H1 (cell line): ENCODE data around the gene SOX6. TPM values are rescaled to one million over a fixed set of nuclear protein-coding genes. Genes with fewer than 3 reads are reported as not detected.
A peak's percentile ranks its signal among the peaks of the same experiment; 100 is the strongest.

Experiments used
- CTCF ChIA-PET: fragments of 300-600 bp; sonication (Branson Sonifier 250); formaldehyde crosslinking; loops from one replicate; lab custom pipeline; 2021; ENCODE audit not compliant: partially characterized antibody; lab: Charles Lee
- POLR2A ChIA-PET: fragments of 300-600 bp; sonication (Branson Sonifier 250); formaldehyde crosslinking; loops from one replicate; lab custom pipeline; 2021; ENCODE audit warnings: inconsistent platforms; ENCODE audit not compliant: partially characterized antibody; lab: Charles Lee
- DNase-seq, 2 experiments: peaks; one replicate each; pipeline versions ENCODE4 v3.0.0 to v3.0.0-alpha.2; 2010 to 2022; ENCODE audit warnings: low spot score in 2 of 2, low read depth in 1 of 2, mixed read lengths in 1 of 2
- FAIRE-seq: peaks from 2 replicates; lab custom pipeline; 2011; peaks lifted over from hg19 to GRCh38; lab: Jason Lieb, UNC
- H2AFZ ChIP-seq: 2 replicates; pipeline ENCODE4 v1.8.1; 2012; ENCODE audit warnings: low read length, inconsistent platforms
- H2AK5ac ChIP-seq: 2 replicates; pipeline ENCODE4 v1.6.1; 2013; ENCODE audit warnings: low read depth, low read length
- H2BK120ac ChIP-seq: replicated peaks from 2 replicates; pipeline ENCODE3; 2013; ENCODE audit warnings: low read depth, low read length, inconsistent platforms
- H2BK12ac ChIP-seq: 2 replicates; pipeline ENCODE4 v1.6.1; 2013; ENCODE audit warnings: low read depth, low read length
- H2BK15ac ChIP-seq: 2 replicates; pipeline ENCODE4 v1.6.1; 2013; ENCODE audit warnings: low read length
- H2BK20ac ChIP-seq: 2 replicates; pipeline ENCODE4 v1.6.1; 2013; ENCODE audit warnings: low read length
- H2BK5ac ChIP-seq: 2 replicates; pipeline ENCODE4 v1.6.1; 2013; ENCODE audit warnings: low read depth, low read length
- H3K14ac ChIP-seq: 2 replicates; pipeline ENCODE4 v1.6.1; 2013; ENCODE audit warnings: inconsistent platforms; ENCODE audit not compliant: insufficient read length
- H3K18ac ChIP-seq: 2 replicates; pipeline ENCODE4 v1.6.1; 2013; ENCODE audit warnings: low read length; ENCODE audit errors: extremely low read depth
- H3K23ac ChIP-seq: 2 replicates; pipeline ENCODE4 v1.6.1; 2013; ENCODE audit warnings: inconsistent platforms; ENCODE audit not compliant: insufficient read length
- H3K23me2 ChIP-seq: 2 replicates; pipeline ENCODE4 v1.6.1; 2013; ENCODE audit warnings: low read depth, low read length
- H3K27ac ChIP-seq: 2 replicates; pipeline ENCODE4 v1.6.1; 2011; ENCODE audit warnings: low read depth, low read length, inconsistent platforms
- H3K27me3 ChIP-seq, 4 experiments: replicated peaks in 1 of 4; 1 replicate in 1 of 4; 2 replicates in 3 of 4; pipeline versions ENCODE4 v1.6.1 to v1.8.1; 2011 to 2013; ENCODE audit warnings: low read length in 3 of 4, mild to moderate bottlenecking in 3 of 4, inconsistent platforms in 2 of 4, mixed read lengths in 2 of 4, moderate library complexity in 1 of 4; ENCODE audit not compliant: control insufficient read depth in 3 of 4, insufficient read depth in 3 of 4; ENCODE audit errors: extremely low read depth in 1 of 4
- H3K36me3 ChIP-seq, 4 experiments: 2 replicates each; pipeline versions ENCODE4 v1.6.1 to v1.8.1; 2011 to 2013; ENCODE audit warnings: mild to moderate bottlenecking in 4 of 4, low read length in 3 of 4, moderate library complexity in 2 of 4, control low read depth in 1 of 4, inconsistent platforms in 1 of 4; ENCODE audit not compliant: insufficient read depth in 4 of 4, control insufficient read depth in 2 of 4
- H3K4ac ChIP-seq: replicated peaks from 2 replicates; pipeline ENCODE3; 2013; ENCODE audit warnings: low read length, low read depth, mixed read lengths, inconsistent platforms; ENCODE audit not compliant: insufficient read length
- H3K4me1 ChIP-seq, 4 experiments: replicated peaks in 1 of 4; 1 replicate in 1 of 4; 2 replicates in 3 of 4; pipeline versions ENCODE4 v1.6.1 to v1.8.1; 2011 to 2013; ENCODE audit warnings: low read length in 3 of 4, inconsistent platforms in 2 of 4, mixed read lengths in 1 of 4; ENCODE audit not compliant: insufficient read depth in 4 of 4, control insufficient read depth in 3 of 4
- H3K4me2 ChIP-seq, 2 experiments: 2 replicates each; pipeline versions ENCODE4 v1.6.1 to v1.8.1; 2011 to 2013; ENCODE audit warnings: low read depth in 2 of 2, low read length in 2 of 2, control low read depth in 1 of 2, inconsistent platforms in 1 of 2, mild to moderate bottlenecking in 1 of 2; ENCODE audit not compliant: insufficient read depth in 1 of 2
- H3K4me3 ChIP-seq, 4 experiments: fragments of 200-600, 300-600 bp in 1 of 4; sonication (generic), shearing (Covaris generic), sonication (Bioruptor Twin) in 1 of 4; 2 replicates each; pipeline versions ENCODE4 v1.5.1 to v1.8.1; 2011 to 2016; ENCODE audit warnings: low read length in 4 of 4, low read depth in 3 of 4, control low read depth in 2 of 4, inconsistent platforms in 2 of 4, mild to moderate bottlenecking in 2 of 4, mixed read lengths in 1 of 4, moderate library complexity in 1 of 4; ENCODE audit not compliant: insufficient read depth in 2 of 4; ENCODE audit errors: extremely low read depth in 1 of 4
- H3K56ac ChIP-seq: replicated peaks from 2 replicates; pipeline ENCODE3; 2013; ENCODE audit warnings: low read depth, mild to moderate bottlenecking, mixed read lengths, low read length, inconsistent platforms; ENCODE audit not compliant: insufficient read length
- H3K79me1 ChIP-seq: 2 replicates; pipeline ENCODE4 v1.6.1; 2013; ENCODE audit warnings: low read depth, low read length, control low read depth
- H3K79me2 ChIP-seq, 2 experiments: 2 replicates each; pipeline versions ENCODE4 v1.6.1 to v1.8.1; 2012 to 2013; ENCODE audit warnings: low read length in 2 of 2, mild to moderate bottlenecking in 2 of 2, inconsistent platforms in 1 of 2; ENCODE audit not compliant: insufficient read depth in 2 of 2, control insufficient read depth in 1 of 2
- H3K9ac ChIP-seq, 4 experiments: replicated peaks in 1 of 4; 1 replicate in 1 of 4; 2 replicates in 3 of 4; pipeline versions ENCODE4 v1.6.1 to v1.8.1; 2011 to 2013; ENCODE audit warnings: low read depth in 3 of 4, low read length in 3 of 4, control low read depth in 2 of 4, mild to moderate bottlenecking in 2 of 4, moderate library complexity in 2 of 4, inconsistent platforms in 1 of 4; ENCODE audit errors: extremely low read depth in 1 of 4
- H3K9me3 ChIP-seq, 2 experiments: 2 replicates each; pipeline versions ENCODE4 v1.6.1 to v1.8.1; 2012 to 2013; ENCODE audit warnings: mild to moderate bottlenecking in 2 of 2, moderate library complexity in 2 of 2, control low read depth in 1 of 2, inconsistent platforms in 1 of 2, low read depth in 1 of 2, low read length in 1 of 2, mixed read lengths in 1 of 2; ENCODE audit not compliant: insufficient read depth in 2 of 2
- H4K20me1 ChIP-seq, 2 experiments: replicated peaks in 1 of 2; 2 replicates each; pipeline versions ENCODE3 to v1.8.1; 2011 to 2013; ENCODE audit warnings: inconsistent platforms in 2 of 2, low read length in 2 of 2, mild to moderate bottlenecking in 1 of 2; ENCODE audit not compliant: insufficient read depth in 2 of 2, control insufficient read depth in 1 of 2
- H4K5ac ChIP-seq: 2 replicates; pipeline ENCODE4 v1.6.1; 2013; ENCODE audit warnings: low read length, low read depth, mixed read lengths, inconsistent platforms; ENCODE audit not compliant: insufficient read length
- H4K8ac ChIP-seq: 2 replicates; pipeline ENCODE4 v1.8.0; 2013; ENCODE audit warnings: mild to moderate bottlenecking, moderate library complexity, low read length, inconsistent platforms; ENCODE audit not compliant: insufficient read depth; ENCODE audit errors: extremely low read depth
- H4K91ac ChIP-seq: replicated peaks from 2 replicates; pipeline ENCODE3; 2013; ENCODE audit warnings: low read length, mixed read lengths, inconsistent platforms; ENCODE audit not compliant: insufficient read length
- CBX8 ChIP-seq: fragments of 300-800, 300-1000 bp; sonication (generic); IDR thresholded peaks from 2 replicates; pipeline ENCODE4 v1.7.1; 2016; ENCODE audit warnings: low read depth, low read length, borderline replicate concordance
- CTCF ChIP-seq, 3 experiments: IDR thresholded peaks; 1 replicate in 2 of 3; 2 replicates in 1 of 3; pipeline versions ENCODE4 v1.5.1 to v1.6.1; 2011; ENCODE audit warnings: low read length in 3 of 3, mild to moderate bottlenecking in 3 of 3, inconsistent platforms in 2 of 3, low read depth in 1 of 3, moderate library complexity in 1 of 3; ENCODE audit not compliant: insufficient read depth in 1 of 3; ENCODE audit errors: control extremely low read depth in 1 of 3
- EGR1 ChIP-seq: IDR thresholded peaks from 2 replicates; pipeline ENCODE4 v1.6.1; 2011; ENCODE audit warnings: low read depth, low read length, borderline replicate concordance
- EZH2 ChIP-seq: fragments of 200-600 bp; sonication (generic); IDR thresholded peaks from 2 replicates; pipeline ENCODE4 v1.7.1; 2012; ENCODE audit warnings: low read depth, mild to moderate bottlenecking, moderate library complexity, low read length, inconsistent platforms; ENCODE audit not compliant: severe bottlenecking
- HDAC2 ChIP-seq, 2 experiments: fragments of 300-600 bp in 1 of 2; sonication (generic) in 1 of 2; IDR thresholded peaks; 2 replicates each; pipeline ENCODE4 v1.6.1; 2011 to 2012; ENCODE audit warnings: low read depth in 2 of 2, low read length in 2 of 2, mild to moderate bottlenecking in 2 of 2, moderate library complexity in 2 of 2, borderline replicate concordance in 1 of 2, inconsistent platforms in 1 of 2
- JUND ChIP-seq: IDR thresholded peaks from 2 replicates; pipeline ENCODE4 v1.6.1; 2011; ENCODE audit warnings: mild to moderate bottlenecking, improper control_type of control experiment, low read length
- WGBS, 2 experiments: shearing (Covaris generic) in 1 of 2; methylation state at CpG; one replicate each; pipeline versions ENCODE4 v1.1.6 to v1.1.7; 2013 to 2015; ENCODE audit warnings: low lambda C conversion rate in 2 of 2, mixed read lengths in 2 of 2, inconsistent platforms in 1 of 2, low coverage in 1 of 2, missing lambda C conversion rate in 1 of 2; ENCODE audit not compliant: insufficient replicate concordance in 2 of 2, insufficient coverage in 1 of 2, insufficient read length in 1 of 2; ENCODE audit errors: extremely low coverage in 1 of 2, missing lambda C conversion rate in 1 of 2; 5-methylcytosine and 5-hydroxymethylcytosine counted together
- polyA plus RNA-seq, 7 experiments: library from polyadenylated mRNA; depleted of rRNA in 3 of 7; stranded (reverse) in 5 of 7; unstranded in 2 of 7; fragments of >200 nt in 5 of 7; fragments of 200-250 nt in 2 of 7; gene quantifications; 1 replicate in 5 of 7; 2 replicates in 1 of 7; 4 replicates in 1 of 7; pipeline versions ENCODE4 v1.2.1 to v1.2.3, GENCODE V29; 2011 to 2013; ENCODE audit warnings: missing spikeins in 2 of 7, mixed read lengths in 2 of 7
- total RNA-seq: library from RNA; stranded (reverse); fragmentation: NEBNext Ultra II Directional; extraction: Animal tissue kit (Norgen Biotek cat#: 25700); gene quantifications from 2 replicates; pipeline ENCODE4 v1.2.1, GENCODE V29; 2021

The SOX6 gene
- total and polyA plus RNA-seq, 2 of the 8 experiments (the other 6 are each of a cell fraction or from before 2014, with no cell fraction given) = 0.09 TPM; not detected in 1

DNA sequence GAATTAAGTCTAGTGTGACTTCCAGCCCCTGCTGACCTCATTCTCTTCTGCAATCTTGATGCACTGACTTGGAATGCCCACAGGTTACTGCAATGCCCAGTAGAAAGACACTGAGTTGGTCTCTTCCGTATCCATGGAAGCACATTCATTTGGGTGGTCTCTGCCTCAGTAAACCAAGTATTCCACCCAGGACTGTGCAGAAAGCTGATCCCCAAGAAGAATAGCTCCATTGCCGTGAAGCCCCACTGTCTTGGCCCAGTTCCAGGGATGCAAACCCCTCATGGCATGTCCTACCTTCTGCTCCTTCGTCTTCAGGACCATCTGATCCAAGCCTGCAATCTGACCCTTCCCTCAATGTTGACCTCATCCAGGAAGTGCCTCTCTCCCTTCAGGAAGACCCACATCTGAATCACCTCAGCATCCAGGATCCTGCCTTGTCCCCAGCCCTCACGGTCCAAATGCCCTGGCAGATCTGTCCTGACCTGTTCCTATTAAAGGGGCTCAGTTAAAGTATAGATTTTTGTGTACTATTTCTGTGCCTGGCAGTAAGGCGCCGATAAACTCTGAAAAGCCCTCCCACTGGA lies 425.8 kb downstream of the SOX6 start:
- Histone ChIP-seq H2BK20ac (no peak overlapping the region), H3K36me3 (no peaks in the 10 kb centered on the region), H2BK5ac (no peak overlapping the region), H3K4ac (no peak overlapping the region), H2BK120ac (no peak overlapping the region), H2AFZ (no peak overlapping the region), H2BK15ac (no peak overlapping the region), H3K4me3 (no peak overlapping the region), H4K20me1 (no peaks in the 10 kb centered on the region), H2BK12ac (no peak overlapping the region), H3K9ac (no peak overlapping the region), H4K5ac (no peak overlapping the region), H3K27me3 (no peaks in the 10 kb centered on the region; a peak in 1 of 7 replicates), H3K9me3 (peaks cover 0 to 4% of the 10 kb centered on the region in 2 experiments; a peak in 1 of 4 replicates), H3K79me2 (no peaks in the 10 kb centered on the region), H2AK5ac (no peak overlapping the region), H3K4me2 (no peak overlapping the region), H3K23ac (no peak overlapping the region), H3K18ac (no peak overlapping the region), H4K91ac (no peak overlapping the region), H4K8ac (no peak overlapping the region), H3K27ac (no peak overlapping the region), H3K14ac (no peak overlapping the region), H3K56ac (no peak overlapping the region), H3K4me1 (no peaks in the 10 kb centered on the region), H3K79me1 (no peaks in the 10 kb centered on the region), H3K23me2 (no peaks in the 10 kb centered on the region)
- 87% methylated on average over 6 of the region's 6 CpGs; no CpG with 5 or more reads in 1 of the 2 experiments for WGBS, 2 experiments
- FAIRE-seq (no peak), DNase-seq (peak in 1 of 2 experiments; percentile 3)
- POLR2A ChIA-PET = no interaction called here
- CTCF ChIA-PET = interaction anchor here (1.3 to 3.8 kb wide), 3 partner anchors 10 to 103 kb away, joined by 5 to 16 read pairs (median 5); no protein-coding TSS in a partner anchor
- TF ChIP-seq CTCF (IDR thresholded peaks at IDR 0.05; ENCODE audit: control extremely low read depth in 1 of 3, insufficient read depth in 1 of 3, low read depth in 1 of 3, low read length in 3 of 3) (no peak), JUND (no peak), EZH2 (no peak), HDAC2 (IDR thresholded peaks at IDR 0.05; ENCODE audit: borderline replicate concordance in 1 of 2, low read depth in 2 of 2, low read length in 2 of 2) (no peak), EGR1 (no peak), CBX8 (no peak)
